Colonic mucosa (tissue), 4 donors: Measurements from ENCODE around the gene ALS2CL. TPM values are rescaled to one million over a fixed set of nuclear protein-coding genes. Genes with fewer than 3 reads are reported as not detected.

Source experiments
- DNase-seq: peaks from one replicate; pipeline ENCODE4 v3.0.0-alpha.2; 2020
- H3K27ac ChIP-seq: fragments of 200-600 bp; one replicate; pipeline ENCODE4 v1.8.0; 2021
- H3K27me3 ChIP-seq: fragments of 200-600 bp; one replicate; pipeline ENCODE4 v1.8.0; 2021
- H3K36me3 ChIP-seq: fragments of 200-600 bp; one replicate; pipeline ENCODE4 v1.8.0; 2021
- H3K4me1 ChIP-seq: fragments of 200-600 bp; one replicate; pipeline ENCODE4 v1.8.0; 2021; ENCODE audit warnings: mild to moderate bottlenecking
- H3K4me3 ChIP-seq: fragments of 200-600 bp; one replicate; pipeline ENCODE4 v1.8.0; 2021
- H3K9ac ChIP-seq, 2 donors: one replicate each; pipeline ENCODE4 v1.7.0; 2013; ENCODE audit warnings: control low read depth in 2 of 2, low read depth in 2 of 2, low read length in 2 of 2
- H3K9me3 ChIP-seq: fragments of 200-600 bp; one replicate; pipeline ENCODE4 v1.8.0; 2021
- intact Hi-C: fragments of 100-400 bp; cut with DNase I; formaldehyde crosslinking; loops from one replicate; pipeline ENCODE4 v1.14.1; 2022
- total RNA-seq, 2 donors: library from RNA; stranded (reverse); fragmentation: NEBNext Ultra II Directional in 1 of 2; extraction: Animal tissue kit (Norgen Biotek cat#: 25700) in 1 of 2; gene quantifications; one replicate each; pipeline ENCODE4 v1.2.1, GENCODE V29; 2021
- TF ChIP-seq, protein P1 (sequence below): fragments of 200-600 bp; IDR thresholded peaks from one replicate; pipeline ENCODE4 v1.8.0; 2022; ENCODE audit warnings: antibody characterized with exemption, mild to moderate bottlenecking
- donor health status: healthy.
- donor health status: DM: no; HTN: no; CAD: no.
- donor health status: DM: no; HTN: no; CAD: no.

Gene ALS2CL
- total RNA-seq, 2 donors from 2014 or later: 21.8 to 40.3 TPM

DNA sequence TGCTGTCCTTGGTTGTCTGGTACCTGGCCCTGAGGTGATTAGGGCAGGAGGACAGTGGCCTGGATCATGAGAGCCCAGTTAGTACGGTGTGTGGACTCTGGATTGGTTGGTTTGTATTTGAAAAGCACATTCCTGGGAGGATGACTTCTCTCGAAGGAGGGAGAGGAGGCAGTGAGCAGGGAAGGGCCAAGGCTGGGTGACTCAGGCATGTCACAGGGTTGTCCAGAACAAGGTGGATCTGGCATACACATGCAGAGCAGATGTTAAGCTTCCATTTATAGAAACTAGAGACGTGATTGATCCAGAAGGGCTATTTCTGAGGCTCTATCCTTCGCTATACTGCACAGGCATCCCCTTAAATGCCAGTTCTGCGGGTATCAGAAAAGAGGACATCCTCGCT is 46.8 kb downstream of the ALS2CL start:
- Histone ChIP-seq H3K36me3 (no peaks in the 10 kb centered on the region), H3K4me3 (no peak overlapping the region), H3K27ac (no peak overlapping the region), H3K4me1 (no peaks in the 10 kb centered on the region), H3K9me3 (no peaks in the 10 kb centered on the region), H3K27me3 (no peaks in the 10 kb centered on the region), H3K9ac (no peak overlapping the region)
- DNase-seq: no peak
- TF ChIP-seq, protein P1, sequence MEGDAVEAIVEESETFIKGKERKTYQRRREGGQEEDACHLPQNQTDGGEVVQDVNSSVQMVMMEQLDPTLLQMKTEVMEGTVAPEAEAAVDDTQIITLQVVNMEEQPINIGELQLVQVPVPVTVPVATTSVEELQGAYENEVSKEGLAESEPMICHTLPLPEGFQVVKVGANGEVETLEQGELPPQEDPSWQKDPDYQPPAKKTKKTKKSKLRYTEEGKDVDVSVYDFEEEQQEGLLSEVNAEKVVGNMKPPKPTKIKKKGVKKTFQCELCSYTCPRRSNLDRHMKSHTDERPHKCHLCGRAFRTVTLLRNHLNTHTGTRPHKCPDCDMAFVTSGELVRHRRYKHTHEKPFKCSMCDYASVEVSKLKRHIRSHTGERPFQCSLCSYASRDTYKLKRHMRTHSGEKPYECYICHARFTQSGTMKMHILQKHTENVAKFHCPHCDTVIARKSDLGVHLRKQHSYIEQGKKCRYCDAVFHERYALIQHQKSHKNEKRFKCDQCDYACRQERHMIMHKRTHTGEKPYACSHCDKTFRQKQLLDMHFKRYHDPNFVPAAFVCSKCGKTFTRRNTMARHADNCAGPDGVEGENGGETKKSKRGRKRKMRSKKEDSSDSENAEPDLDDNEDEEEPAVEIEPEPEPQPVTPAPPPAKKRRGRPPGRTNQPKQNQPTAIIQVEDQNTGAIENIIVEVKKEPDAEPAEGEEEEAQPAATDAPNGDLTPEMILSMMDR: no peak
- intact Hi-C loops: no loop called here

DNA sequence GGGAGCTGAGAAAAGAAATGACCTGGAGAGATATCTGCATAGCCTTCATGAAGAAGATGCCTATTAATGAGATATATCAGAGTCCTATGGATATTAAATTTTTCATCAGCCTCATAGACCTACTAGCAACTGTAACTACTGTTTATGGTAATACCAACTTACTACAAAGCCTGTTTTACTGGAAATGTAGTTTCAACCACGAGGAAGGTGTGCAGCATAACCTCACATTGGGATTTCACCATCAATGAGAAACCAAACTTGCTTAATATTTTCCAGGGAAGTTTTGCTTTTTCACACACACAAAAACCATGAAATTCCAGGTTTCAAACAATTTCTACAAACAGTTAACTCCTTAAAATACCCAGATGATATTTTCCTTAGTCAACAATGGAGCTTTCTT is 49.8 kb downstream of the ALS2CL start:
- no peaks in the 10 kb centered on the region for H3K9me3 ChIP-seq
- no peak overlapping the region for H3K9ac ChIP-seq
- no peaks in the 10 kb centered on the region for H3K36me3 ChIP-seq
- H3K4me3 ChIP-seq: no peak overlapping the region
- TF ChIP-seq, protein P1: no peak
- H3K27me3 ChIP-seq: no peaks in the 10 kb centered on the region
- H3K4me1 ChIP-seq: no peaks in the 10 kb centered on the region
- H3K27ac ChIP-seq: no peak overlapping the region
- intact Hi-C loops: no loop called here
- no peak for DNase-seq

DNA sequence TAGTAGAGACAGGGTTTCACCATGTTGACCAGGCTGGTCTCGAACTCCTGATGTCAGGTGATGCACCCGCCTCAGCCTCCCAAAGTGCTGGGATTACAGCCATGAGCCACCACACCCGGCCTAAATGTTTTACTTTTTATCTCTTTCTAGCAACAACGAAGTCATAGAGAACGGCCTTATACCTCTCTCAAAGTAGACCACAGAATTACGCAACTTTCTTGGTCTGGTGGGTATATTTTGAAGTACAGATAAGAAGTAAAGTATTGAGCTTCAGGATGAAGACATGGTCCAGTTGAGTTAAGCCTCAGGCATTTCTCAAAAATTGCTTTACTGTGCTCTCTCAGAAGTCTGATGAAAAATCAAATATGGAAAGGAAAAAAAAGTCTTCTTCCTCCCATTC is 50.5 kb downstream of the ALS2CL start:
- Histone ChIP-seq H3K9me3 (no peaks in the 10 kb centered on the region), H3K4me3 (no peak overlapping the region), H3K27me3 (no peaks in the 10 kb centered on the region), H3K9ac (no peak overlapping the region), H3K36me3 (no peaks in the 10 kb centered on the region), H3K27ac (no peak overlapping the region), H3K4me1 (no peaks in the 10 kb centered on the region)
- intact Hi-C loops: no loop called here
- no peak for DNase-seq
- TF ChIP-seq, protein P1: no peak

DNA sequence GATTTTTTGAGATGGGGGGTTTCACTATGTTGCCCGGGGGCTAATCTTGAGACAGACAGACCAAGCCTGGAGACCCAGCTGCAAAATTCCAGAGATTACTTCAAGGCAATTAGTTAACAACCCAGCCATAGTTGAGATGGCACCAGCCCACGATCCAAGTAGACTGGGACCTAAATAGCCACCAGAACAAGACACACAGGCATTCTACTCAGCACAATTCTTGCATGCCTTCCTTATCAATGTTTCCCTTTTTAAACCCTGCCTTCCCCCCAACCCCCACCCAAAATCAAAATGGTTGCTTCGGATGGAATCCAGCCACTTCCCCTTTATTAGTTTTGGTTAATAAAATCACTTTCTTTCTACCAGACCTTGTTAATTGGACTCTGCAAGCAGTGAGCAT is 52.6 kb downstream of the ALS2CL start:
- no peak overlapping the region for H3K9ac ChIP-seq
- TF ChIP-seq, protein P1: no peak
- intact Hi-C loops: no loop called here
- no peak overlapping the region for H3K4me3 ChIP-seq
- H3K9me3 ChIP-seq: no peaks in the 10 kb centered on the region
- no peak overlapping the region for H3K27ac ChIP-seq
- DNase-seq: no peak
- H3K27me3 ChIP-seq: no peaks in the 10 kb centered on the region
- H3K4me1 ChIP-seq: no peaks in the 10 kb centered on the region
- H3K36me3 ChIP-seq: no peaks in the 10 kb centered on the region

DNA sequence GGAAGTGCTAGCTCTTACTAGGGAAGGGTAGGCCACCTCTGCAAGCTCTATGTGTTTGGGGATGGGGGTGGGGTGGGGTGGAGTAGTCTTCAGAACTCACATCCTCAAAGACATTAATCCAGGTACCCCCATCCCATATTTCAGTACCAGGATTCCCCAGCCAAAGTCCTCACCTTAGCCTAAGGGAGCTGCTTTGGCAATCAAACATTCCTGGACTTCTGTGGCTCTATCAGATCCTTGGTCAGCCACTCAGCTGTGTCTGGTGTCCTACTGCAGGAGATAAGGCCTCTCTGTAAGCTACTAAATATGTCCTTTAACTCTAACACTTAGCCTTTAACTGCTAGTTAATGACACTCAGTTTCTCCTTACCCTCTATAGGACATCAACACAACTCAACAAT is 54.3 kb downstream of the ALS2CL start:
- Histone ChIP-seq H3K4me1 (no peaks in the 10 kb centered on the region), H3K4me3 (no peak overlapping the region), H3K36me3 (no peaks in the 10 kb centered on the region), H3K27ac (no peak overlapping the region), H3K9me3 (no peaks in the 10 kb centered on the region), H3K9ac (no peak overlapping the region), H3K27me3 (no peaks in the 10 kb centered on the region)
- intact Hi-C loops: no loop called here
- no peak for DNase-seq
- TF ChIP-seq, protein P1: no peak

DNA sequence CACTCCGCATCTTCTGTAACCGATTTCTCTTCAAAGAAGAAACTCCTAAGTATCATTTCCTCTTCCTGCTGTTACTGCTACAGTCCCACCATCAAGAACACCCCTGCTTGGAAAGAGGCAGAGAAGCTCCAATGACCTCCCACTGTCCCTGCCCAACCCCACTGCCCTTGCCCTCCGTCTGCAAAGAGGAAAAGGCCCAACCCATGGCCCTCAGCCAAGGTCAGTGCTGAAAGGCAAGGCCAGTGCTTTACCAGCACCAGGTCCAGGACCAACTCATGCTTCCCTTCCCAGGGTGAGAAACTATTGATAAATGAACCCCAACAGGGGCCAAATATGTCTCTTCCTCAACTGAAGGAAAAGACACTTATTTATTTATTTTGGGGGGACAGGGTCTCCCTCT is 58.6 kb downstream of the ALS2CL start:
- Histone ChIP-seq H3K9me3 (no peaks in the 10 kb centered on the region), H3K9ac (no peak overlapping the region), H3K36me3 (no peaks in the 10 kb centered on the region), H3K27ac (no peak overlapping the region), H3K4me1 (peaks cover under 1% of the 10 kb centered on the region), H3K4me3 (no peak overlapping the region), H3K27me3 (no peaks in the 10 kb centered on the region)
- intact Hi-C loops: no loop called here
- no peak for DNase-seq
- TF ChIP-seq, protein P1: no peak
